Activated B cell treated with CpG ODN at 0.5 μM for 24 hours (primary cell): Measurements from ENCODE around the gene PHLPP2. TPM values are rescaled to one million over a fixed set of nuclear protein-coding genes. Genes with fewer than 3 reads are reported as not detected.
A peak's percentile ranks its signal among the peaks of the same experiment; 100 is the strongest.
"Not testable (repeated sequence)": the region's sequence is repeated elsewhere in the genome, so short reads cannot be mapped to it uniquely, and the experiment has no call there.

Experiments
- ATAC-seq: fragments of 200-7000 bp; cut with Tn5 transposase; one replicate; pipeline ENCODE4 v1.10.0; 2021; ENCODE audit warnings: low read depth, mild to moderate bottlenecking, moderate library complexity
- CTCF ChIA-PET: fragments of 350-600 bp; sonication (Branson Sonifier 250); formaldehyde crosslinking; loops from one replicate; lab custom pipeline; 2021; ENCODE audit warnings: antibody characterized with exemption; lab: Charles Lee
- POLR2A ChIA-PET: fragments of 350-600 bp; sonication (Branson Sonifier 250); formaldehyde crosslinking; loops from one replicate; lab custom pipeline; 2021; ENCODE audit warnings: antibody characterized with exemption; lab: Charles Lee
- DNase-seq: peaks from one replicate; pipeline ENCODE4 v3.0.0; 2022
- H3K27ac Mint-ChIP-seq: one replicate; pipeline ENCODE4 v1.8.0; 2020; ENCODE audit warnings: mixed read lengths
- H3K27me3 Mint-ChIP-seq: one replicate; pipeline ENCODE4 v1.8.0; 2021; ENCODE audit warnings: mixed read lengths
- H3K36me3 Mint-ChIP-seq: one replicate; pipeline ENCODE4 v1.8.0; 2021; ENCODE audit warnings: low read depth, mixed read lengths
- H3K4me1 Mint-ChIP-seq: one replicate; pipeline ENCODE4 v1.8.0; 2021; ENCODE audit warnings: mixed read lengths
- H3K4me3 Mint-ChIP-seq: one replicate; pipeline ENCODE4 v1.8.0; 2020; ENCODE audit warnings: mild to moderate bottlenecking, mixed read lengths
- H3K9me3 Mint-ChIP-seq: one replicate; pipeline ENCODE4 v1.8.0; 2020; ENCODE audit warnings: mixed read lengths
- CTCF ChIP-seq: fragments of 200-600 bp; IDR thresholded peaks from one replicate; pipeline ENCODE4 v1.8.0; 2022; ENCODE audit warnings: antibody characterized with exemption, mild to moderate bottlenecking
- intact Hi-C: fragments of 100-400 bp; cut with micrococcal nuclease; formaldehyde crosslinking; loops from one replicate; pipeline ENCODE4 v1.15.1; 2024
- total RNA-seq: library from RNA; stranded (reverse); gene quantifications from 2 replicates; pipeline ENCODE4 v1.2.3, GENCODE V29; 2022

The PHLPP2 gene
- total RNA-seq, 1 donor from 2014 or later, result 10.0 TPM

DNA sequence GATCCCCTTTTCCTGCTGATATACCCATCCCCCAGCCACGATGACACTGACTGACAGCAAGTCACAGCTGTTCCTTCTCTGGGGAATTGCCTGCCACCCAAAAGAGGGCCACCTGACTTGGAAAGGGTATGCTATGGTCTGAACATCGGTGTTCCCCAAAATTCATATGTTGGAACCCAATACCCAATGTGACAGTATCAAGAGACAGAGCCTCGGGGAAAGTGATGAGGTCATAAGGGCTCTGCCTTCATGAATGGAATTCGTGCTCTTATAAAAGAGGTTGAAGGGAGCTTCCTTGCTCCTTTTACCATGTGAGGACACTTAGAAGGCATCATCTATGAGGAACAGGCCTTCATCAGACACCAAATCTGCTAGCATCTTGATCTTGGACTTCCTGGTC, 106.1 kb downstream of the PHLPP2 start:
- Mint-ChIP-seq H3K4me3 (no peak overlapping the region), H3K27me3 (peaks cover 11% of the 10 kb centered on the region), H3K36me3 (no peaks in the 10 kb centered on the region), H3K4me1 (peaks cover 6% of the 10 kb centered on the region), H3K9me3 (no peaks in the 10 kb centered on the region), H3K27ac (no peak overlapping the region)
- DNase-seq (no peak), ATAC-seq (no peak)
- ChIA-PET POLR2A (no interaction called here), CTCF (no interaction called here)
- intact Hi-C loops, result no loop called here
- TF ChIP-seq CTCF, result no peak

DNA sequence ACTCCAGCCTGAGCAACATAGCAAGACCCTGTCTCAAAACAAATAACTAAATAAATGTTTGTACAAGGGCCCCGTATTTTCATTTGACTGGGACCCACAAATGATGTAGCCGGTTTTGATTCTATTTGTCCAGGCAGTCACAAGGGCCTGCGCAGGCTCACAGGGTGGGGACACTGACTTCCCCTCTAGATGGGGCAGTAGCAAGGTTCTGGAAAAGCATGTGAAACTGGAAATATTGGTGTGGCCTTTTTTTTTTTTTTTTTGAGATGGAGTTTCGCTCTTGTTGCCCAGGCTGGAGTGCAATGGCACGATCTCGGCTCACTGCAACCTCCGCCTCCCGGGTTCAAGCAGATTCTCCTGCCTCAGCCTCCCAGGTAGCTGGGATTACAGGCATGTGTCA, 109.5 kb downstream of the PHLPP2 start:
- H3K27ac Mint-ChIP-seq, H3K36me3 Mint-ChIP-seq, H3K9me3 Mint-ChIP-seq, DNase-seq, intact Hi-C loops, POLR2A ChIA-PET, H3K4me3 Mint-ChIP-seq, ATAC-seq: not testable (repeated sequence)
- peaks cover 12% of the 10 kb centered on the region for H3K27me3 Mint-ChIP-seq
- CTCF ChIA-PET, result interaction anchor here (2.0 kb wide), 1 partner anchor 202 kb away, joined by 5 read pairs; no protein-coding TSS in a partner anchor
- peaks cover 14% of the 10 kb centered on the region for H3K4me1 Mint-ChIP-seq

DNA sequence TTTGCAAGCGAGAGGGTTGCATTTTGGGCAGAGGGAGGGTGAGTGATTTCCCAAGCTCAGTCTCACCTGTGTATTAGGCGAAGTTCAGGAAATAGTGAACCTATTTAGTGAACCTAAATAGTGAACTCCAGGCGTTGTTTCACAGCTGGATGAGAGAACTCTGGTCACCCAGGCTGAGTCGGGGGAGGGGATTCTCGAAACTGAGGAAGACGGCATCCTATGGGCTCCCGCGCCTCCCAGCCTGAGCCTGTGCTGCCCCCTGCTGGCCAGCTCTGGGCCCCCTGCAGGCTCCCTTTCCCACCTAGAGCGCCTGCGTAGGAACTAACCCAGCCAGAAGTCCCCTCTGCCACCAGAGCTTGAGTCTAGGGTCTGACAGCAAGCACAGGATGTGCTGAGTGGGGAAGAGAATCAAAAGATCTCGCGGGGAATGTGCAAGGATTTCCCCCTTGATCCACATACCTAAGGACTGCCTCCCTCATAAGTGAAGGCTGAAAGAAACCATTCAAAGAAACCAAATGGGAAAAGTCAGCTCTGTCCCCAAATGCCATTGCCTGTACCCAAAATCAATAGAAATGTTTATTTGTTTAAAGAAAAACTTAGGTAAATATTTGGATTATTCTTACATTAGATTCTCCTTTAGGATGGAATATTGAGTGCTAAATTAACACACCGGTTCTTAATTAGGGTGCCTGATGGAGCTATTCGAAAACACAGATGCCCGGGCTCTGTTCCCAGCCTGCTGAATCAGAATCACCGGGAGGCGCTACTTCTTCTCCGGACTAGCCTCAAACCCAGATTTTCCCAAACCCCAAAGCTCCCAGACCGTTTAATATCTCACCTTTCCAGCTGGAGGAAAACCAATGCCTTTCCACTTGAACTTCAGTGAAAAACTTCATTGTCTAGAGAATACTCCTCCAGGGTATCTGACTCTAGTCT, 113.3 kb downstream of the PHLPP2 start:
- intact Hi-C loops, result loop anchor here (1.0 kb wide), 6 partner anchors 46 to 149 kb away; partner anchors contain the start of gene ZNF23
- Mint-ChIP-seq H3K27ac (no peak overlapping the region), H3K9me3 (no peaks in the 10 kb centered on the region), H3K4me1 (peaks cover 33% of the 10 kb centered on the region), H3K4me3 (peak overlapping the region; percentile 65), H3K36me3 (no peaks in the 10 kb centered on the region), H3K27me3 (peaks cover 9% of the 10 kb centered on the region)
- POLR2A ChIA-PET, result interaction anchor here (0.6 to 6.1 kb wide), 7 partner anchors 44 to 199 kb away, joined by 3 to 120 read pairs (median 7); partner anchors contain the start of gene ZNF23
- ATAC-seq, result peak; percentile 76
- CTCF ChIA-PET, result interaction anchor here (0.5 to 5.4 kb wide), 41 partner anchors 12 to 350 kb away, joined by 3 to 157 read pairs (median 5); partner anchors contain the start of genes TLE7 and ZNF23
- peak; percentile 83 for DNase-seq
- TF ChIP-seq CTCF, result no peak

DNA sequence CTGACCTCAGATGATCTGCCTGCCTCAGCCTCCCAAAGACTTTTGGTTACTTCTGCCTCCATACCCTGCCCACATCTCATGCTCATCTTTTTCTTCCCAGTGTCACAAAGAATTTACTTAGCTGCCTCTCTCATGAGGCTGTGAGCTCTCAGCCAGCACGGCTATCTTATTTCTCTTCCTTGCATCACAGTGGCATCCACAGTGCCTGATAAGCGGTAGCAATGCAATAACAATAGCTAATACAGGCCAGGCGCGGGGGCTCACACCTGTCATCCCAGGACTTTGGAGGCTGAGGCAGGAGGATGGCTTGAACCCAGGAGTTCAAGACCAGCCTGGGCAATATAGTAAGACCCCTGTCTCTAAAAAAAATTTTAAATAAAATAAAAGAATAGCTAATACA, 114.1 kb downstream of the PHLPP2 start:
- ChIA-PET POLR2A (interaction anchor here (0.7 to 6.1 kb wide), 7 partner anchors 43 to 198 kb away, joined by 3 to 120 read pairs (median 7); partner anchors contain the start of gene ZNF23), CTCF (interaction anchor here (0.9 to 5.4 kb wide), 35 partner anchors 13 to 351 kb away, joined by 3 to 157 read pairs (median 5); partner anchors contain the start of genes TLE7 and ZNF23)
- ATAC-seq (no peak), DNase-seq (no peak)
- intact Hi-C loops, result no loop called here
- Mint-ChIP-seq H3K27ac (no peak overlapping the region), H3K27me3 (peaks cover 9% of the 10 kb centered on the region), H3K9me3 (no peaks in the 10 kb centered on the region), H3K36me3 (no peaks in the 10 kb centered on the region), H3K4me1 (peaks cover 33% of the 10 kb centered on the region), H3K4me3 (no peak overlapping the region)
- TF ChIP-seq CTCF, result no peak

- H3K27me3 Mint-ChIP-seq, result peaks cover 8% of the 10 kb centered on the region
- H3K36me3 Mint-ChIP-seq, result no peaks in the 10 kb centered on the region
- no peak for ATAC-seq
- ChIA-PET CTCF (interaction anchor here (0.7 to 5.4 kb wide), 8 partner anchors 43 to 197 kb away, joined by 3 to 157 read pairs (median 5); no protein-coding TSS in a partner anchor), POLR2A (interaction anchor here (0.6 to 6.1 kb wide), 4 partner anchors 44 to 147 kb away, joined by 3 to 120 read pairs (median 6); partner anchors contain the start of gene ZNF23)
- H3K27ac Mint-ChIP-seq, result peak overlapping the region; percentile 79
- no peak overlapping the region for H3K4me3 Mint-ChIP-seq
- no peak for TF ChIP-seq CTCF
- no peaks in the 10 kb centered on the region for H3K9me3 Mint-ChIP-seq
- peaks cover 33% of the 10 kb centered on the region for H3K4me1 Mint-ChIP-seq
- DNase-seq, result no peak
- intact Hi-C loops, result no loop called here
Measured at GRCh38 chr16:71609066-71609465, 115.4 kb downstream of the PHLPP2 start.
